ENCODE data around the gene LRIF1.
"Not testable (repeated sequence)": the region's sequence is repeated elsewhere in the genome, so short reads cannot be mapped to it uniquely, and the experiment has no call there.

LRIF1 gene, protein sequence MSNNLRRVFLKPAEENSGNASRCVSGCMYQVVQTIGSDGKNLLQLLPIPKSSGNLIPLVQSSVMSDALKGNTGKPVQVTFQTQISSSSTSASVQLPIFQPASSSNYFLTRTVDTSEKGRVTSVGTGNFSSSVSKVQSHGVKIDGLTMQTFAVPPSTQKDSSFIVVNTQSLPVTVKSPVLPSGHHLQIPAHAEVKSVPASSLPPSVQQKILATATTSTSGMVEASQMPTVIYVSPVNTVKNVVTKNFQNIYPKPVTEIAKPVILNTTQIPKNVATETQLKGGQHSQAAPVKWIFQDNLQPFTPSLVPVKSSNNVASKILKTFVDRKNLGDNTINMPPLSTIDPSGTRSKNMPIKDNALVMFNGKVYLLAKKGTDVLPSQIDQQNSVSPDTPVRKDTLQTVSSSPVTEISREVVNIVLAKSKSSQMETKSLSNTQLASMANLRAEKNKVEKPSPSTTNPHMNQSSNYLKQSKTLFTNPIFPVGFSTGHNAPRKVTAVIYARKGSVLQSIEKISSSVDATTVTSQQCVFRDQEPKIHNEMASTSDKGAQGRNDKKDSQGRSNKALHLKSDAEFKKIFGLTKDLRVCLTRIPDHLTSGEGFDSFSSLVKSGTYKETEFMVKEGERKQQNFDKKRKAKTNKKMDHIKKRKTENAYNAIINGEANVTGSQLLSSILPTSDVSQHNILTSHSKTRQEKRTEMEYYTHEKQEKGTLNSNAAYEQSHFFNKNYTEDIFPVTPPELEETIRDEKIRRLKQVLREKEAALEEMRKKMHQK

DNA sequence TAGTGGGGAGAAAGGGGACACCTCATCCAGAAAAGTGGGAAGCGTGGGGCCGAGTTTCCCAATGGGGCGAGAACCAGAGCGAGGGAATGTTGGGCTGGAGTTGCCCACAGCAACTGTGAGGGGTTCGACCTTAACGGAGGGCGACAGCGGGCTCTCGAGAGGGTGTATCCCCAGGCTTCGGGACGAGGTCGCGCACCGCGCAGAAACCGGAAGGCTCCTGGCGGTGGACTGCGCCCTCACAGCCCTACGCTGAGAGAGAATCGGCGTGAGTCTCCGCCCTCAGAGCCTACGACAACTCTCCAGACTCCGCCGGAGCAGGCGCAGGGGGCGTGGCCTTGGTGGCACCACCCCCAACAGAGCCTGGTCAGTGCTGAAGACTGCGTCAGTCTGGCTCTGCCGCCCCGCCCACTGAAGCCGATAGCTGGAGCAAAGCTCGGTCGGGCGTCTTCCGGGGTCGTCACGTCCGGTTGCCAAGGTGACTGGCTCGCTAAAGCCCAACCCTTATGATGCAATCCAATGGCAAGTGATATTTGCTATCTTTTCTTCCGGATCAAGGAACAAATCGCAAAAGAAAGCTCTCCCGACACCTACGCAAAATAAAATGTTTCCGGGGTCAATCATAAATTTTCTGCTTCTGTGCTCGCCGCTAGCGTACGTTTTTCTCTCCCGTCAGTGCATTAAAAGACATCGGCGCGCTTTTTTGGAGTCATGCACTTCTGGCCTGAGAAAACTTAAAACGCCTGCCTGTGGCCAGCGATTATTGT, at the start of gene LRIF1:
LRIF1 (minus strand) TSS at position 232 of the 764 bp plus-strand sequence. CDS start 234 bp downstream, outside the sequence.
- peak; percentile 98 for DNase-seq

DNA sequence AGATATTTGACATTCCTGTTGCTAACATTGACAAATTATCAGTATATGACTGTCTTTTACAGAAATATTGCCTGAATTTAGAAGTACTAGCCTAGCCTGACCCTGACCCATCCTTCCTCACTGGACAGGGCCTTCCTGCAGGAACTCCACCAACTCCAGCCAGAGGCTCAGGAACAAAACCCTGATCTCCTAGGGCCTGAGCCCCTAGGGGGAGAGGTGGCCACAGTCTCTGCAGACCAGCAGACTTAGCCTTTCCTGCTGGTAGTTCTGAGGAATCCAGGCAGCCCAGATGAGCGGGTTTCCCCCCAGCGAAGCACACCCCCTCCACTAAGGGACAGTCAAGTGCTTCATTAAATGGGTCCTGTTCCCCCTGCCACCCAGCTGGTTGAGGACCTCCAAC, 44.3 kb upstream of the LRIF1 start:
- no peak for DNase-seq

DNA sequence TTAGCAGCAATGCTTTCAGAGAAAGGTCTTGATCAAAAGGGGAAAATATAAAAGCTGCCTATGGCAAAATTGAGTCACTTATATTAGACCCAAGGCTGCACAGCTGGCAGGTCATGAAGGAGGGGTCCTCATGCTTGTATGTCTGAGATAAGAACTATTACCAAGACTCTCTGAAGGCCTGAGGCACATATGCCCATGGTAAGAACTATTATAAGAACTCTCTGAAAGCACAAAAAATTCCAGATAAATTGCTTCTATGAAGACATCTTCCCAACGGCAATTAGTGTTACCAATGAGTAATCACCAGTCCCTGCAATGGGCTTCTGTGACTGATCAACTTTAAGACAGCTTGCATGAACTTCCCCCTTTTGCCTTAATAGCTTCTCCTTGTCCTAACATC, 42.8 kb upstream of the LRIF1 start:
- no peak for DNase-seq

DNA sequence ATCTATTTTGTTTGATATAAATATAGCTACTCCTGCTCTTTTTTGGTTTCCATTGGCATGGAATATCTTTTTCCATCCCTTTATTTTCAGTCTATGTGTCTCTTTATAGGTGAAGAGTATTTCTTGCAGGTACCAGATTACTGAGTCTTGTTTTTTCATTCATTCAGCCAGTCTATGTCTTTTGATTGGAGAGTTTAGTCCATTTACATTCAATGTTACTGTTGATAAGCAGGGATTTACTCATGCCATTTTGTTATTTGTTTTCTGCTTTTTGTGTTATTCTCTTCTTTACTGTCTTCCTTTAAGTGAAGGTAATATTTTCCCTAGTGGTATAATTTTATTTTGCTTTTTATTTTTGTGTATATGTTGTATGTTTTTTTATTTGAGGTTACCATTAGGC, 35.9 kb upstream of the LRIF1 start:
- not testable (repeated sequence) for DNase-seq

DNA sequence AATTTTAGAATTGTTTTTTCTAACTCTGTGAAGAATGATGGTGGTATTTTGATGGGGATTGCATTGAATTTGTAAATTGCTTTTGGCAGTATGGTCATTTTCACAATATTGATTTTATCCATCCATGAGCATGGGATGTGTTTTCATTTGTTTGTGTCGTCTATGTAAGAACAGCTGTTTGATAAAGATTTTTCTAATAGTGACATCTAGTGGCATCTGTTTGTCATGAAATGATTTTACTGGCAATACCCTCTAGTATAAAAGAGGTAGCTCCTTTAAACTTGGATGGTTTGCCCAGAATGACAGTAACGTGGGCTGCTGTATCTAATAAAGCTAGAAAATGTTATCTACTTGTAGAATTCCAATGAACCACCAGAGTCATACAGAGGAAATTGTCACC, 28.6 kb upstream of the LRIF1 start:
- DNase-seq, result peak; percentile 2

DNA sequence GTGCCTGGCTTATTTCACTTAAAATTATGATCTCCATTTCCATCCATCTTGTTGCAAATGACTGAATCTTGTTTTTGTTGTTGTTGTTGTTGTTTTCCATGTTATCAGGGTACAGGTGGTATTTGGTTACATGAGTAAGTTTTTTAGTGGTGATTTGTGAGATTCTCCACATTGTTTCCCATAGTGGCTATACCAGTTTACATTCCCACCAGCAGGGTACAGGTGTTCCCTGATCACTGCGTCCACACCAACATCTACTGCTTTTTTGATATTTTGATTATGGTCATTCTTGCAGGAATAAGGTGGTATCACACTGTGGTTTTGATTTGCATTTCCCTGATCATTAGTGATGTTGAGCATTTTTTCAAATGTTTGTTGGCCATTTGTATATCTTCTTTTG, 27.6 kb upstream of the LRIF1 start:
- not testable (repeated sequence) for DNase-seq

DNA sequence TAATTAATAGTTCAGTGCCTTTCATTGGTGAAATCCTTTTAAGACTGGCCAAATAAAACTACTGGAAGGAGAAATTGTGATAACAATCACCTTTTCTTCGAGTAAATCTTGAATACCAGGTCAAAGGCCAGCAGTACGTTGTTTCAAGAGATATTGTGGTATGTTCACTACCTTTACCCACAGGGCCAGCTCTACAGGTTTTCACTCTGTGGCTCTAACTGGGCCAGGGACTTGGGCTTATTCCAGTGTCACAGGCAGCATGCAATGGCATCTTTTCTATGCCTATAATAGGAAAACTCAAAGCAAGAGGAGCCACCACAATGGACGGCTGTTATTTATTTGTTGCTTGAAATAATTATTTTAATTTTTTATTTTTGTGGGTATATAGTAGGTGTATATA, 26.8 kb upstream of the LRIF1 start:
- no peak for DNase-seq

DNA sequence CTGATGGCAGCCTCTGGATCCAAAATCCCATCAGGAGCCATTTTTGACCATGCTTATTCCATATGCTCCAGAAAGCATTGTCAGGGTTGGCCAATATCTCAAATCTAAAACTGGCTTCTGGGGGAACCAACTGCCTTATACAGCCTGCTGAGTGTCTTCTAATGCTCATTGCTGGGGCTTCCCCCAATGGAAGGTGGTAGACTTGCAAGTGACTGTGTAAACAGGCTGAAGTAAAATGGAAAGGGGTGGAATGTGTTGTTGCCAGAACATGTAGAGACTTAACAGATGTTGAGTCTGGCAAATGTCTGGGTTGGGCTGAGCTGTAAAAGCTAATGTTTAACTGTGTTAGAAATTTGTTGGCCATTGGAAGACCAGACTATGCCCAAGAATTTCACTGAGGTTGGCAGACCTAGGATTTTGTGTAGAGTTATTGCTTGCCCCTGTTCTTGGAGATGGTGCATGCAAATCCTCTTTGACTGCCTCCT, 22.7 kb upstream of the LRIF1 start:
- no peak for DNase-seq

DNA sequence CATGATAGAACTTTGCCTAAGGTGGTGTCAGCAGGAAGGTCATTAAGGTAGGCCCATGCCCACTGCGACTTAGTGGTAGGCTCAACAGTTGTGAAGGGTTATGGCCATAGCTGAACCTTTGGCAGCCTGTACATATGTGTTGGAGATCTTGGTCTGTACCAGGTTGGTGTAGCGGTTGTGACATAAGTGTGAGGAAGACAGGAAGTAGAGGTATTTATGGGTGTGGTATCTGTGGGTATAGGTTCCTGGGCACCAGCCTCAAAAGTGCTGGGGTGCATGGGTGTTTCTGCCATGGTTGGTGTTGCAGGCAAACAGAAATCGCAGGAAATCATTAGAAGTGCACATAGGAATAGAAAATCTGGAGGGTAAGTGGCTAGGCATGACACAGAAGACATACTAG, 18.6 kb upstream of the LRIF1 start:
- no peak for DNase-seq

DNA sequence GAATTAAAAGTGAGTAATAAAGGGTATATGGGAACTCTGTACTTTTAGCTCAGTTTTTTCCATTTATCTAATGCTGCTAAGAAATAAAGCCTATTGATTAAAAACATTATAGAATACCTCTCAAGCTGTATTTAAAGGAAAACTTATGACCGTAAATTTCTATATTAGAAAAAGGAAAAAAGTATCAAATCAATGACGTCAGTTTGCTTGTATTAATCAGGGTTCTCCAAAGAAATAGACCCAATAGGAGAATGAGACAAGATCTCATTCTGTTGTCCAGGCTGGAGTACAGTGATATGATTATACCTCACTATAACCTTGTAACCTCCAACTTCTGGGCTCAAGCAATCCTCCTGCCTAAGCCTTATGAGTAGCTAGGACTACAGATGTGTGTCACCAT, 15.4 kb upstream of the LRIF1 start:
- DNase-seq, result no peak

DNA sequence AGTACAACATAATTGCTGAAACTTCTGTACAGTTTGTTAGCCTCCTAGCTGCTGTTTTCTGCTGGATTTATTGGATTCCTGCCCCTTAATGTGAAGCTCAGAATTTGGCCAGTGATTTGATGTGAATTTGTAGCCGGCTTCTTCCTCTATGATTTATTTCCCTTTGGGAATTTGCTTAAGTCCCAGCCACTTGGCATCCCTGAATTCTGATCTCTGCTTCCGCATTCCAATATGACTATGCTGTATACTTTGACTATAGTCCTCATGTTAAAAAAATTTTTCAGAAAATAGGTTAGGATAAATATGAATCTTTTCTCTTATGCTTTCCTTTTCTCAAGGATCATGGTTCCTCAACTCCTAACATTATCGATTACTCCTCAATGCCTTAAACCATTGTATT, 12.4 kb upstream of the LRIF1 start:
- DNase-seq, result no peak

DNA sequence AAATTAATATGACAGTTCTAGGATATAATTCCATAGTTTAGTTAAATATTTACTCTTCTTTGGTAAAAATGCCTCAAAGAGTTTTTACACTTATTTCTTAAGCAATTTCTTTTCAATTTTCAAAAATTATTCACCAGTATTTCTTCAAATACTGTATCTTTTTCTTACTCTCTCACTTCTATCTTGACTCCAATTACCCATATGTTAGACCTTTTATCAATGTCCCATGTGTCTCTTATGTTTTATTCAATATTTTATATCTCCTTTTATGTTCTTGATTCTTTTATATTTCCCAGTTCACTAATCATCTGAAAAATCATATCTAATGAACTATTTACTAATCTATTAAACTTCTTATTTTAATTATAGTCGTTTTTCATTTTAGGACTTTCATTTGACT, 11.5 kb upstream of the LRIF1 start:
- no peak for DNase-seq

DNA sequence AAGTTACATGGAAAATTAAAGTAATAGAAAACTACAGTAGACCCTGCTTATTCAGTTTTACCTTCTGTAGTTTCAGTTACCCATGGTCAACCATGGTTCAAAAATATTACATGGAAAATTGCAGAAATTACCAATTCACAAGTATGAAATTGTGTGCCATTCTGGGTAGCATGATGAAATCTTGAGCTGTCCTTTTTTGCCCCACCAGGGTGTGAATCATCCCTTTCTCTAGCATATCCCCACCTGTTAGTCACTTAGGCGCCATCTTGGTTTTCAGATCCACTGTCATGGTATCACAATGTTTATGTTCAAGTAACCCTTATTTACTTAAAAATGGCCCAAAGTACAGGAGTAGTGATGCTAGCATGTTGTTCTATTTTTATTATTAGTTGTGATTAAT, 3.5 kb upstream of the LRIF1 start:
- DNase-seq, result no peak

DNA sequence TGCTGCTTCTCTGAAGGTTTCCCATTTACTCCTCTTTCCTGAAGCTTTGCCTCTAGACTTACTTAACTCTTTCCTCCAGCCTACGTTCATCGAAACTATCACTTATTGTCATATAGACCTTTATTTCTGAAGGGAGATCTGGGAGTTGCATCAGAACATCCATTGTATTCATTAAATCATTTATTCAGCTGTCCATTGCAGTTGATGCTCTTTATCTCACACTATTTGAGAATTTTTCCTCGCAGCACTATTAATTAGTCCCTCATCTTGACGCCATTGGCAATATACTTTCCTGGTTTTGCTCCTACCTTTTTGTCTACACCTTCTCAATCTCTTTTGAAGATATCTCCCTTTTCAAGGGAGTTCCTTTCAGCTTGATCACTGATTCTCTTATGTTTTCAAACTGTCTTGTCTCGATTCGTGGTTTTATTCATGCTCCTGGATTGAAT, 757 bp upstream of the LRIF1 start:
- no peak for DNase-seq

DNA sequence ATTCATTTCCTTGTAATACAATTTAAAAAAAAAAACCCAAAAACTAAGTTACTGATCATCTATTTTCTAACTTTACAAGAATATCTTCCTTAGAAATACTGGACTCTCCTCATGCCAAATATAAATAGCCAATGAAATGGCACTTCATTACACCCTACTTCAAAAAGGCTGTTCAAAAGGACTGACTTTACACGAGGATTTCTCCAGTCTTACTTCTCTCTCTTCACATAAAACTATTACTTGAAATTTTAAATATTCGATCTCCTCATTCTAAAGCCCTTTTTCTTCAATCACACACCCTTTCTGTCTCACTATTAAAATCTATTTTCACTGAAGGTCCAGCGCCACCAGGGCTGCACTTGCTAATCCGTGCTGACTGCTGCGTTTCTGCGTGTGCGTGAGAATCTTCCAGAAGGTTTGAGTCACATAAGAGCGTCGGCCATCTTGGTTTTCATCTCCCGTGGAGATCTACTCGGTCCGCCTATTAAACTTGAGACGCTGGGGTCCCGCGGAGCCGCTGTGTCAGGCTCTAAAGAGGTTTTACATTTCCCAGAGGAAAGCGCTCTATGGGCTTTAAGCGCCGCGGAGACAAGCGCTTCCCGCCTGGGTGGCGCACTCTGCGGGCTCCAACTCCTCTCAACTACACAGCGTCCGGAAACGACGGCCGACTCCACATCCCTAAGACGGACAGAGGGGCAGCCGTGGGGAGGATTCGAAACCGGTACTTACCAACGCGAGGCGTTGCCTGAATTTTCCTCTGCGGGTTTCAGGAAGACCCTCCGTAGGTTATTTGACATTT, 631 bp downstream of the LRIF1 start:
- peak; percentile 76 for DNase-seq

DNA sequence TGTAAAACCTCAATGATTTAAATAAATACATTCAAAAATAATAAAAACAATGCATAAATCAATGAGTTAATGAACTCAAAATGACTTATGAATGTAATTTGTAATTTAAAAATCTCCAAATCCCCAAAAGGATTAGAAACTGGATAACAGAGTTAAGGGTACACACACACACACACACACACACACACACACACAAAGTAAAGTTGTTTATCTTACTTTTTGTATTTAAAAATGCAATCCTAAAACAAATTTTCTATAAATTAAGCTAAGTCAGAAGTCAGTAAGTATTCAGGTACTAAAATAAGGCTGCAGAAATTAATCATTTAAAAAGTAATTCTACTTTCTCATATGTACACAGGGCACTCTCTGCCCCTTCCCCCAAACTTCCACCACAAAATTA, 1.8 kb downstream of the LRIF1 start:
- DNase-seq, result no peak

DNA sequence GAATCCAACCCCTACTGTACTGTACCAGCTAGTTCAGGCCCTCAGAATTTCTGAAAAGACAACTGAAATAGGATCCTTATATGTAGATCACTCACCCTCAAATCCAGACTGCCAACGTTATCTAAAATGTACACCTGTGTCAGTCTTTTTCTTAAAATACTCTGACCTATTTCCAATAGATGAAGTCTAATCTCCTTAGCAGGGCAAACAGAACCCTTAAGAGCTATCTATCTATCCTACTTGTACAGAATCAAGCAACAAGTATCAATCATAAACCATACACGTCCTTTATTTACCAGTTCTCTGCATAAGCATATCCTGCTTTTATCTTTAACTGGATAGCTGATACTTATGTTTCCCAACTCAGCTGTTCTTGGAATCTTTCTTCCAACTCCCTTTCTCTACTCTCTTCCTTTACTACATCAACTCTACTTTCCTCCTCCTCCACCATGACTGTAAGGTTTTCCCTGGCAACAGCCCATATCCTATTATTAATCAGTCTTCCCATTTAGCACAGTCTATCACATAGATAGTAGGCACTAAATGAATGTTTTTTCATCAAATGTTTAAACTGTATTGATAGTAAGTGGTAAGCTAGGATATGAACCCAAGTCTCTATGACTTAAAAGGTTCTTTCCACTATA, 2.8 kb downstream of the LRIF1 start:
- no peak for DNase-seq

DNA sequence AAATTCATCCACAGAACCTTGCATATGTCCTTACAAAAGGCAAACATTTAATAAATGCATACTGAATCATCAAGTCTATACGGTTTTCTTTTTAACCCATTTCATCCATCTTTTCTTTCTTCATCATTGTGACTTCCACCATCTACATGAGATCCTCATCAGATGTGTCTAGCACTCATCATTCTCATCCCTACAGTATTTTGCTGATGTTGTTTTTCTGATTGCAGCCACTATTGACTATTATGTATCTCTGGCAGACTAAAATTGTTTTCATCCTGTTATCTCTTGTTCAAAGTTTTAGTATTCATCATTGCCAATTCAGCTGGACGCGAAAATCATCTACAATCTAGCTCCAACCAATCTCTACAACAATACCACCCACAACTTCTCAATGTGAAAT, 5.9 kb downstream of the LRIF1 start:
- no peak for DNase-seq

DNA sequence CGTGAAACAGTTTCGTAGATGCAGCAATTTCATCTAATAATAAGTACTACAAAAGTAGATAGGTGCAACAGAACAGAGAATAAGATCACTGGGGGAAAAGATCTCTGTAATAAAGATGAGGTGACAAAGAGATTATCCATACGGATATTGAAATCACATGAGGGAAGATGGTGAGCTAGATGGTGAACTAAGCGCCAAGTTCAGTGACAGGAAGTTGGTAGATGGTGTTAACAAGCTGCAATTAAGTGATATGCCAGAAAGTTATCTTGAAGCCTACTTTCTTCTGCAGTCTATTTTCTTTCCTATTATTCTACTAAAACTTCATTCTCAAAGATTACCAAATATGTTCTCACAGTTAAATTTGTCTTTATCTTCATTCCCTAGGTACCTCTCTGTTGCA, 7.1 kb downstream of the LRIF1 start:
- DNase-seq, result no peak

DNA sequence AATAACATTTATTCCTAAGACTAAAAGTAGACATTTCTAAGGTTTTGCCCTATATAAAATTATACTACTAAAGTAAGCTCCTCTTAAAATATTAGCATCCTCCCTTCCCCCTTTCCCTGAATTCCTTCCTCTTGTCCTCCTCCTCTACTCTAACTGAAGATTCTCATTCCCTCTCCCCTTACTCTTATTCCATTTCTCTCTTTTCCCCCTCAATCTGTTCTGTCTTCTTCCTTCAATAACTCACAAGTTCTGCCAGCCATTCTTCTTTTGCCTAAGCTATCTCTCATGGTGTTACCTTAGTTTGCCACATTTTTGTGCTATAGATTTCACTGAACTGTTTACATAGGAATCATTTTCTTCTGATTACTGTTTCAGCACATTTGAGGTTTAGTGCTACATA, 10.7 kb downstream of the LRIF1 start:
- DNase-seq, result no peak

DNA sequence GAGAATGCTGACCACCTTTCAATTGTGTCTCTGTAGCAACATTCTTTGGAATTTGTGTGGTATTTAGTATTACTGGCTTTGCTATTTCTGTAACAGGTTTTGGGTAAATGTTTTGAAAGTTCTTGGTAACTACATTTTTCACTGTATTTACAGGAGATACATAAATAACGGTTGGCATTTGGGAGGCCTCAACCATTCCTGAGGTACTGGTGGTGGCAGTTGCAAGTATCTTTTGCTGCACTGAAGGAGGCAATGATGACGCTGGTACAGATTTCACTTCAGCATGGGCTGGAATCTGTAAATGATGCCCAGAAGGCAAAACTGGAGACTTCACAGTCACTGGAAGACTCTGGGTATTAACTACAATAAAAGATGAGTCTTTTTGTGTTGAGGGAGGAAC, 11.7 kb downstream of the LRIF1 start:
- DNase-seq, result no peak

DNA sequence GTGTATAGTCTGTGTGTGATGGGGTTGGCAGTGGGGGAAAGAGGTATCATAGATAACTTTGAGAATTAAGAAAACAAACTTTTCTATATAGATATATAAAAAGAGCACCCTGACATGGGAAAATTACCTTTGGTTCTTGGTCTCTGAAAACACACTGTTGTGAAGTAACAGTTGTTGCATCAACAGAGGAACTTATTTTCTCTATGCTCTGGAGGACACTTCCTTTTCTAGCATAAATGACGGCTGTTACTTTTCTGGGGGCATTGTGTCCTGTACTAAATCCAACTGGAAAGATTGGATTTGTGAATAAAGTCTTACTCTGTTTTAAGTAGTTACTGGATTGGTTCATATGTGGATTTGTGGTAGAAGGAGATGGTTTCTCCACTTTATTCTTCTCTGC, 12.6 kb downstream of the LRIF1 start:
- no peak for DNase-seq
